ENCODE results near the gene TBL1X. TPM values are rescaled to one million over a fixed set of nuclear protein-coding genes. Genes with fewer than 3 reads are reported as not detected.
A peak's percentile ranks its signal among the peaks of the same experiment; 100 is the strongest.

TBL1X gene
- polyA plus RNA-seq, 1 donor (not counting 4 experiments of a cell fraction or from before 2014, with no cell fraction given), result 2.2 TPM

DNA sequence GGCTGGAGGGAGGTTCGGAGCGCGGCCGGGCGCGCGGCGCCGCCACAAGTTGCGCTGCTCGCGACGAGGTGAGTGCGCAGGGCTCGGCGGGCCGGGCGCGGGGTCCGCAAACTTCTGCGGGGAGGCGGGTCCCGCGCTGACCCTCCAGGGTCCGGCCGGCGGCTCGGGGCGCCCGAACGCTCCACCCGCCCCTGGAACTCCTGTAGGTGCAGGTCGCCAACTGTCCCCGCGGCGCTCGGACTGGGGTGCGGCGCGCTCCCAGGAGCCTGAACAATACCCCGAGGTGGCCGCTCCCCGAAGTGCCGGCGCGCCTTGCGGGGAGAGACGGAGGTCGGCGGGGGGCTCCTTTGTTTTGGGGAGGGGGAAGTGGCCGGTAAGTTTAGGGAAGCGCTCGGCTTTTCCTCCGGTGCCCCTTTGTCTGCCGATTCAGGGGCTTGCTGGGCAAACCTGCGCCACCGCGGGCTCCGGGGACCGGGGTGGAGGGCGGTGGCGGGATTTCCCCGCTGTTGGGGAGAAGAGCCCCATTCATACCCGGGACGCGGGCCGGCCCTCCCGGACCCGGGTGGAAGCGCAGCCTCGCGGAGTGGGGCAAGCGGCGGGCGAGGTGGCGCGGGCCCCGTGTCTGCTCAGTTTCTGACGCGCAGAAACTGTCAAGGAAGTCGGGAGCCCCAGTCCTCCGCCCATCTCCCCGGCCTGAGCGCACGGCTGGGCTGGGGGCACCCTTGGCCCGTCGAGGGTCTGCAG, 694 bp downstream of the TBL1X start:
- no peak overlapping the region for H3K27ac ChIP-seq (ENCODE audit: control insufficient read depth, insufficient read depth, low read length)
- TF ChIP-seq, protein P1, sequence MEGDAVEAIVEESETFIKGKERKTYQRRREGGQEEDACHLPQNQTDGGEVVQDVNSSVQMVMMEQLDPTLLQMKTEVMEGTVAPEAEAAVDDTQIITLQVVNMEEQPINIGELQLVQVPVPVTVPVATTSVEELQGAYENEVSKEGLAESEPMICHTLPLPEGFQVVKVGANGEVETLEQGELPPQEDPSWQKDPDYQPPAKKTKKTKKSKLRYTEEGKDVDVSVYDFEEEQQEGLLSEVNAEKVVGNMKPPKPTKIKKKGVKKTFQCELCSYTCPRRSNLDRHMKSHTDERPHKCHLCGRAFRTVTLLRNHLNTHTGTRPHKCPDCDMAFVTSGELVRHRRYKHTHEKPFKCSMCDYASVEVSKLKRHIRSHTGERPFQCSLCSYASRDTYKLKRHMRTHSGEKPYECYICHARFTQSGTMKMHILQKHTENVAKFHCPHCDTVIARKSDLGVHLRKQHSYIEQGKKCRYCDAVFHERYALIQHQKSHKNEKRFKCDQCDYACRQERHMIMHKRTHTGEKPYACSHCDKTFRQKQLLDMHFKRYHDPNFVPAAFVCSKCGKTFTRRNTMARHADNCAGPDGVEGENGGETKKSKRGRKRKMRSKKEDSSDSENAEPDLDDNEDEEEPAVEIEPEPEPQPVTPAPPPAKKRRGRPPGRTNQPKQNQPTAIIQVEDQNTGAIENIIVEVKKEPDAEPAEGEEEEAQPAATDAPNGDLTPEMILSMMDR (optimal IDR thresholded peaks at IDR 0.05 in 1 of 3, IDR thresholded peaks at IDR 0.05 in 1 of 3, conservative IDR thresholded peaks at IDR 0.05 in 1 of 3; ENCODE audit: extremely low read depth in 1 of 3, insufficient read depth in 2 of 3, low read length in 3 of 3), result no peak
- no peak for DNase-seq (ENCODE audit: low read depth, low spot score)
- H3K27me3 ChIP-seq (ENCODE audit: control insufficient read depth, extremely low read depth, insufficient read depth, low read length), result peaks cover 15% of the 10 kb centered on the region
- H2AFZ ChIP-seq (ENCODE audit: control insufficient read depth, low read length), result no peak overlapping the region
- peak overlapping the region; percentile 47 to 65 (median 54) for H3K4me3 ChIP-seq (ENCODE audit: control insufficient read depth in 2 of 3, extremely low read depth in 1 of 3, insufficient read depth in 2 of 3, low read depth in 1 of 3, low read length in 3 of 3)
- no peaks in the 10 kb centered on the region for H3K9me3 ChIP-seq (ENCODE audit: control insufficient read depth, low read depth, low read length)
- FAIRE-seq, result no peak
- no peaks in the 10 kb centered on the region for H4K20me1 ChIP-seq (ENCODE audit: control insufficient read depth, extremely low read depth, insufficient read depth, low read length)
- no peaks in the 10 kb centered on the region for H3K79me2 ChIP-seq (ENCODE audit: control insufficient read depth, insufficient read depth, low read length)
- H3K9me1 ChIP-seq (ENCODE audit: control insufficient read depth, extremely low read depth, insufficient read depth, low read length), result no peaks in the 10 kb centered on the region
- H3K4me1 ChIP-seq (ENCODE audit: control insufficient read depth, extremely low read depth, insufficient read depth, low read length), result peaks cover 9% of the 10 kb centered on the region
- H3K36me3 ChIP-seq (ENCODE audit: control insufficient read depth in 2 of 2, extremely low read depth in 1 of 2, insufficient read depth in 2 of 2, low read length in 2 of 2), result no peaks in the 10 kb centered on the region
- H3K9ac ChIP-seq (ENCODE audit: control insufficient read depth, extremely low read depth, insufficient read depth, low read length), result peak overlapping the region; percentile 56
- dilution Hi-C loops (cut with MboI; ENCODE audit: extremely low pct_ligation_motif_present, low sequenced_read_pairs), result no loop called here
- peak overlapping the region; percentile 10 for H3K4me2 ChIP-seq (ENCODE audit: control insufficient read depth, extremely low read depth, insufficient read depth, low read depth, low read length)

DNA sequence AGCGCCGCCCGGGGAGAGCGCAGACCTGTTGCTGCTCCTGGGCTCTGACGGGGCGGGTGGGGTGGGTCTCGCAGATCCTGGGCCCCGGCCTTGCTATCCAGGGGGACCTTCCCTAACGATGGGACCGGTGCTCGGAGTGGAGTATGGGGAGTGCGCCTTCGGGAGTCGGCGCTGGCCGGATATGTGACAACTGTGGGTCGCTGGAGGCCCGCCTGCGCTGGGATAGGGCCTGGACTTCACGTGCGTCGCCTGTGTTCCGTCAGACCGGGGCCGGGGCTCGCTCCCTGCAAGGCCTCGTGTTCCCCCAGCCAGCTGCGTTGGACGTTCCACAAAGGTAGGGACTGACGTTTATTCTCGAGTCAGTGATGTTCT, 1.3 kb downstream of the TBL1X start:
- no peaks in the 10 kb centered on the region for H4K20me1 ChIP-seq (ENCODE audit: control insufficient read depth, extremely low read depth, insufficient read depth, low read length)
- peaks cover 15% of the 10 kb centered on the region for H3K27me3 ChIP-seq (ENCODE audit: control insufficient read depth, extremely low read depth, insufficient read depth, low read length)
- H3K36me3 ChIP-seq (ENCODE audit: control insufficient read depth in 2 of 2, extremely low read depth in 1 of 2, insufficient read depth in 2 of 2, low read length in 2 of 2), result no peaks in the 10 kb centered on the region
- H3K9me3 ChIP-seq (ENCODE audit: control insufficient read depth, low read depth, low read length), result no peaks in the 10 kb centered on the region
- dilution Hi-C loops (cut with MboI; ENCODE audit: extremely low pct_ligation_motif_present, low sequenced_read_pairs), result no loop called here
- peak overlapping the region; percentile 58 for H3K4me2 ChIP-seq (ENCODE audit: control insufficient read depth, extremely low read depth, insufficient read depth, low read depth, low read length)
- H3K27ac ChIP-seq (ENCODE audit: control insufficient read depth, insufficient read depth, low read length), result no peak overlapping the region
- H3K4me1 ChIP-seq (ENCODE audit: control insufficient read depth, extremely low read depth, insufficient read depth, low read length), result peaks cover 9% of the 10 kb centered on the region
- DNase-seq (ENCODE audit: low read depth, low spot score) (no peak), FAIRE-seq (no peak)
- H3K79me2 ChIP-seq (ENCODE audit: control insufficient read depth, insufficient read depth, low read length), result no peaks in the 10 kb centered on the region
- H3K9me1 ChIP-seq (ENCODE audit: control insufficient read depth, extremely low read depth, insufficient read depth, low read length), result no peaks in the 10 kb centered on the region
- no peak for TF ChIP-seq EZH2 (IDR thresholded peaks at IDR 0.05; ENCODE audit: low read length)
- TF ChIP-seq, protein P1 (optimal IDR thresholded peaks at IDR 0.05 in 1 of 3, IDR thresholded peaks at IDR 0.05 in 1 of 3, conservative IDR thresholded peaks at IDR 0.05 in 1 of 3; ENCODE audit: extremely low read depth in 1 of 3, insufficient read depth in 2 of 3, low read length in 3 of 3), result no peak
- peak overlapping the region; percentile 56 for H3K9ac ChIP-seq (ENCODE audit: control insufficient read depth, extremely low read depth, insufficient read depth, low read length)
- no peak overlapping the region for H2AFZ ChIP-seq (ENCODE audit: control insufficient read depth, low read length)
- peak overlapping the region in 2 of 3 experiments; percentile 22 to 47 for H3K4me3 ChIP-seq (ENCODE audit: control insufficient read depth in 2 of 3, extremely low read depth in 1 of 3, insufficient read depth in 2 of 3, low read depth in 1 of 3, low read length in 3 of 3)

Measured in keratinocyte (primary cell).